VCaP (cell line): ENCODE measurements around the gene ADGRL3.

Experiments
- H3K27ac ChIP-seq: fragments of 450-650 bp; 2 replicates; pipeline ENCODE4 v1.5.1; 2017
- CTCF ChIP-seq: fragments of 450-650 bp; conservative IDR thresholded peaks from 2 replicates; pipeline ENCODE4 v1.5.1; 2017; ENCODE audit warnings: mild to moderate bottlenecking, moderate library complexity

The ADGRL3 gene

DNA sequence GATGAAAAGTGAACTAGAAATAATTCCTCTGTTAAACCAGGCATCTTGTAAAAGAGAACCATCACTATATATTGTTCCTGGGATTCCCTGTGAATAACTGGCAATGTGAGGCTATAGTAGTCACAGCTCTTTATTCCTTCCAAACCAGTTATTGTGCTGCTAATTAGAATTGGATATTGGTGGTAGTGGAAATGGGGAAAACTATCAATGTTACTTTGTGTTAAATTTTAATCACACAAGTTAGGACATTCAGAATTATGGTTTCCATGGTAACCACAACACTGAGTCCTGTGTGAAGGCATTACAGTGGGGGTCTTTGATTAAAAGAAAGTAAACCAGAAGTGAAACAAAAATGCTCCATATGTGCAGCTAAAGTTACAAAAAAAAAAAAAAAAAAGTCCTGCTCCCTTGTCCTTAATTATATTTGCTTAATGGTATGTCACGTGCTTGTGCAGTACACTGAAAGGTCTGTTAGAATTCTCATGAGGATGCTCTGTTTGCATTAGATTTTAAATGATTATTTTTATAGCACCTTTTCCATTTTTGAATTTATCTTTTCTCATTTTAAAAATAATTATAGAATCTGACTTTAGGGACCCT lies 200.4 kb downstream of the ADGRL3 start:
- no peak overlapping the region for H3K27ac ChIP-seq
- no peak for TF ChIP-seq CTCF

- H3K27ac ChIP-seq = no peak overlapping the region
- TF ChIP-seq CTCF = no peak
These were observed 201.6 kb downstream of the ADGRL3 start for GRCh38 chr4:61401771-61402170.

GRCh38 chr4:61405307-61405706 lies 205.2 kb downstream of the ADGRL3 start:
- TF ChIP-seq CTCF = no peak
- H3K27ac ChIP-seq = no peak overlapping the region

GRCh38 chr4:61406677-61407076 lies 206.6 kb downstream of the ADGRL3 start:
- no peak for TF ChIP-seq CTCF
- no peak overlapping the region for H3K27ac ChIP-seq

DNA sequence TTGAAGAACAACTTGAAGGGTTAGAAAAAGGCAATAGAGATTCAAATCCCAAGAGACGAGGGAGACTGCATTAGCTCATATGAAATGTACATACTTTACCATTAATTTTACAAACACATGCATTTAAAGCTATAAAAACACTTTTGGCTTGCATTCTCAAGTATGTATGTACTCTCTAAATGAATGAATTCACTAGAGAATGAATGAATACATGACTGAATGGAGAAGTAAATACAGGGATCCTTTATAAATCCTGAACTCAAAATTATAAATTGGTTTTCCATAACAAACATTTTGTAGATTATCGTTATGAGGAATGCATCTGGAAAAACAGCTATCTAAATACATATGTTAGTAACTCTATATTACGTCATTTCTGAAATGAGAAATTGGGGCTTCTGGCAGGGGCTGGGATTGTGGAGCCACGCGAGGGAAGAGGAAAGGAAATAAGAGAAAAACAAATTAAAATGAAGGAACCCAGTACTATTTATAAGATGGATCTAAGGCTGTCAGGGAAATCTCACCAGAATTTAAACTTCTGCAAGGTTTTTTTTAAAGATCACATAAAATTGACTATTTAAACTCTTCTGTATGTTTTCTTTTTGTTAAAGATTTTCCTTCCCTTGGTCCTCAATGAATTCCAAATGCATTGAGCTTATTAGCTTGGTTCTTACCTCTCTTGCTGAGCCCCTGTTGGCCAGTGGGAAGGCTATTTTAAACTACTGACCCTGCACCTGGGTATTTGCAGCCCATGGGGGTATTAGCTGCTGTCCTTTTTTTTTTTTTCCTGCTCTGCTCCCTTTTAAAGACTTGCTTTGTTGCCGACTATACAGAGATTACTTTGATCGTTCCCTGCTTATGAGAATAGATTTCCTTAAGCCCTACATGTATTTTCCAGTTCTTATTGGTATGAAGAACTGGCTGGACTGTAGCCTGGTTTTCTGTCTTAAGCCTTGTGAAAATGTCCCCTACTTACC lies 207.8 kb downstream of the ADGRL3 start:
- no peak overlapping the region for H3K27ac ChIP-seq
- no peak for TF ChIP-seq CTCF

DNA sequence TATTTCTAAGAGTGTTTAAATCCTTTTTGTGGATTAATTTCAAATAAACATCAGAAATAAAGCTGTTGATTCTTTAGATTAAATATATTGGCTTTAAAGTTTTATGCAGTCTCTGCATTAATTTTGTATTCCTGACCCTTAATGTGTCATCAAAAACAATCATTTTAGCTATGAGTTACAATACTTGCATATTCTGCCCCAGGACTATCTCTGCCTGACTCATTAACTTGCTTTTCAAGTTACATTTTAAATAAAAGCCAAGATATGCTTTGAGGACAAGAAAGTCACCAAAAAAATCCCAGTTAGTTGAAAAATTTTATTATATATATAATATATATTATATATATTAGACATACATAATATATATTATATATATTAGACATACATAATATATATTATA lies 208.7 kb downstream of the ADGRL3 start:
- no peak for TF ChIP-seq CTCF
- H3K27ac ChIP-seq = no peak overlapping the region

- H3K27ac ChIP-seq = no peak overlapping the region
- no peak for TF ChIP-seq CTCF
These were observed 211.1 kb downstream of the ADGRL3 start for GRCh38 chr4:61411241-61411640.
